HL-60 (cell line): Measurements from ENCODE around the gene RWDD1.

ENCODE experiments used
- GABPA ChIP-seq: IDR thresholded peaks from 2 replicates; pipeline ENCODE4 v1.6.1; 2012; ENCODE audit warnings: low read depth
- POLR2AphosphoS5 ChIP-seq: IDR thresholded peaks from 2 replicates; pipeline ENCODE4 v1.6.1; 2012; ENCODE audit warnings: low read depth
- SPI1 ChIP-seq: IDR thresholded peaks from 2 replicates; pipeline ENCODE4 v1.6.1; 2012; ENCODE audit warnings: low read depth, mild to moderate bottlenecking, borderline replicate concordance
- TF ChIP-seq, protein P1 (sequence below): IDR thresholded peaks from one replicate; pipeline ENCODE4 v1.5.1; 2011; ENCODE audit warnings: low read length, control low read depth, inconsistent platforms; ENCODE audit not compliant: insufficient read depth
- TF ChIP-seq, protein P2 (sequence below): IDR thresholded peaks from 2 replicates; pipeline ENCODE4 v1.6.1; 2012; ENCODE audit warnings: low read depth; ENCODE audit not compliant: insufficient replicate concordance

DNA sequence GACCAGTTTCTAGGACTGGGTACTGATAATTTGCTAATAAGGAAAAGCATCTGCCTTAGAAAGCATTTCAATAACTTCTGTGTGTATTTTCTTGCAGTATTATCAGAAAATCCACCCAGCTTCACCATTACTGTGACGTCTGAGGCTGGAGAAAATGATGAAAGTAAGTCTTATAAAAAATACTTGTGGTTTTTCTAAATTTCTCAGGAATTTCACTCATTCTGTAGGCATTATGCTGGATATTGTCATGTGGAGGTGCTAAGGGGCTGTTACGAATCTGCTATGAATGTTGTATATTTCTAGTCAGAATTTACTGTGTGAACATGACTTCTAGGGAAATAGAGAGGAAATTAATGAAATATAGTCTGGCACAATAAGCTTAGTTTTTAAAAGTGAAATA, 8.9 kb downstream of the RWDD1 start:
- TF ChIP-seq, protein P1, sequence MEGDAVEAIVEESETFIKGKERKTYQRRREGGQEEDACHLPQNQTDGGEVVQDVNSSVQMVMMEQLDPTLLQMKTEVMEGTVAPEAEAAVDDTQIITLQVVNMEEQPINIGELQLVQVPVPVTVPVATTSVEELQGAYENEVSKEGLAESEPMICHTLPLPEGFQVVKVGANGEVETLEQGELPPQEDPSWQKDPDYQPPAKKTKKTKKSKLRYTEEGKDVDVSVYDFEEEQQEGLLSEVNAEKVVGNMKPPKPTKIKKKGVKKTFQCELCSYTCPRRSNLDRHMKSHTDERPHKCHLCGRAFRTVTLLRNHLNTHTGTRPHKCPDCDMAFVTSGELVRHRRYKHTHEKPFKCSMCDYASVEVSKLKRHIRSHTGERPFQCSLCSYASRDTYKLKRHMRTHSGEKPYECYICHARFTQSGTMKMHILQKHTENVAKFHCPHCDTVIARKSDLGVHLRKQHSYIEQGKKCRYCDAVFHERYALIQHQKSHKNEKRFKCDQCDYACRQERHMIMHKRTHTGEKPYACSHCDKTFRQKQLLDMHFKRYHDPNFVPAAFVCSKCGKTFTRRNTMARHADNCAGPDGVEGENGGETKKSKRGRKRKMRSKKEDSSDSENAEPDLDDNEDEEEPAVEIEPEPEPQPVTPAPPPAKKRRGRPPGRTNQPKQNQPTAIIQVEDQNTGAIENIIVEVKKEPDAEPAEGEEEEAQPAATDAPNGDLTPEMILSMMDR = no peak
- TF ChIP-seq GABPA (no peak), POLR2AphosphoS5 (no peak), SPI1 (no peak)
- TF ChIP-seq, protein P2, sequence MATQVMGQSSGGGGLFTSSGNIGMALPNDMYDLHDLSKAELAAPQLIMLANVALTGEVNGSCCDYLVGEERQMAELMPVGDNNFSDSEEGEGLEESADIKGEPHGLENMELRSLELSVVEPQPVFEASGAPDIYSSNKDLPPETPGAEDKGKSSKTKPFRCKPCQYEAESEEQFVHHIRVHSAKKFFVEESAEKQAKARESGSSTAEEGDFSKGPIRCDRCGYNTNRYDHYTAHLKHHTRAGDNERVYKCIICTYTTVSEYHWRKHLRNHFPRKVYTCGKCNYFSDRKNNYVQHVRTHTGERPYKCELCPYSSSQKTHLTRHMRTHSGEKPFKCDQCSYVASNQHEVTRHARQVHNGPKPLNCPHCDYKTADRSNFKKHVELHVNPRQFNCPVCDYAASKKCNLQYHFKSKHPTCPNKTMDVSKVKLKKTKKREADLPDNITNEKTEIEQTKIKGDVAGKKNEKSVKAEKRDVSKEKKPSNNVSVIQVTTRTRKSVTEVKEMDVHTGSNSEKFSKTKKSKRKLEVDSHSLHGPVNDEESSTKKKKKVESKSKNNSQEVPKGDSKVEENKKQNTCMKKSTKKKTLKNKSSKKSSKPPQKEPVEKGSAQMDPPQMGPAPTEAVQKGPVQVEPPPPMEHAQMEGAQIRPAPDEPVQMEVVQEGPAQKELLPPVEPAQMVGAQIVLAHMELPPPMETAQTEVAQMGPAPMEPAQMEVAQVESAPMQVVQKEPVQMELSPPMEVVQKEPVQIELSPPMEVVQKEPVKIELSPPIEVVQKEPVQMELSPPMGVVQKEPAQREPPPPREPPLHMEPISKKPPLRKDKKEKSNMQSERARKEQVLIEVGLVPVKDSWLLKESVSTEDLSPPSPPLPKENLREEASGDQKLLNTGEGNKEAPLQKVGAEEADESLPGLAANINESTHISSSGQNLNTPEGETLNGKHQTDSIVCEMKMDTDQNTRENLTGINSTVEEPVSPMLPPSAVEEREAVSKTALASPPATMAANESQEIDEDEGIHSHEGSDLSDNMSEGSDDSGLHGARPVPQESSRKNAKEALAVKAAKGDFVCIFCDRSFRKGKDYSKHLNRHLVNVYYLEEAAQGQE = no peak
